GM03348 (cell line): ENCODE results near the gene VBP1.
"Not testable (repeated sequence)": the region's sequence is repeated elsewhere in the genome, so short reads cannot be mapped to it uniquely, and the experiment has no call there.

ENCODE experiments used
- DNase-seq: peaks from one replicate; pipeline ENCODE4 v3.0.0; 2012; ENCODE audit warnings: low spot score

Gene VBP1

GRCh38 chrX:155216179-155216939 lies at the start of gene VBP1:
VBP1 (plus strand) TSS chrX:155216460; CDS start chrX:155216483, 23 bp downstream.
- DNase-seq, result peak; percentile 94

- DNase-seq, result no peak
Measured at GRCh38 chrX:155169881-155170280, 46.4 kb upstream of the VBP1 start.

- DNase-seq, result no peak
Measured at GRCh38 chrX:155179346-155179997, 36.8 kb upstream of the VBP1 start.

GRCh38 chrX:155188786-155189185 lies 27.5 kb upstream of the VBP1 start:
- no peak for DNase-seq

- no peak for DNase-seq
Measured at GRCh38 chrX:155211208-155211607, 5.1 kb upstream of the VBP1 start.

- no peak for DNase-seq
Measured at GRCh38 chrX:155213731-155214130, 2.5 kb upstream of the VBP1 start.

- DNase-seq, result no peak
Measured at GRCh38 chrX:155215443-155216178, 649 bp upstream of the VBP1 start.

GRCh38 chrX:155216940-155217440 lies 730 bp downstream of the VBP1 start:
- DNase-seq, result peak; percentile 18

GRCh38 chrX:155218777-155219176 lies 2.5 kb downstream of the VBP1 start:
- DNase-seq, result no peak

GRCh38 chrX:155221351-155221750 lies 5.1 kb downstream of the VBP1 start:
- DNase-seq, result no peak

GRCh38 chrX:155223746-155224145 lies 7.5 kb downstream of the VBP1 start:
- DNase-seq, result not testable (repeated sequence)

- DNase-seq, result no peak
Measured at GRCh38 chrX:155225774-155226173, 9.5 kb downstream of the VBP1 start.

- no peak for DNase-seq
Measured at GRCh38 chrX:155231163-155231562, 14.9 kb downstream of the VBP1 start.

- no peak for DNase-seq
Measured at GRCh38 chrX:155235891-155236290, 19.6 kb downstream of the VBP1 start.

GRCh38 chrX:155237719-155238118 lies 21.5 kb downstream of the VBP1 start:
- no peak for DNase-seq

GRCh38 chrX:155242300-155242699 lies 26.0 kb downstream of the VBP1 start:
- no peak for DNase-seq

GRCh38 chrX:155246748-155247147 lies 30.5 kb downstream of the VBP1 start:
- DNase-seq, result no peak

- no peak for DNase-seq
Measured at GRCh38 chrX:155247497-155247896, 31.2 kb downstream of the VBP1 start.

- no peak for DNase-seq
Measured at GRCh38 chrX:155251391-155251790, 35.1 kb downstream of the VBP1 start.

GRCh38 chrX:155259752-155260151 lies 43.5 kb downstream of the VBP1 start:
- no peak for DNase-seq

GRCh38 chrX:155262970-155263754 lies 46.9 kb downstream of the VBP1 start:
- no peak for DNase-seq
